ENCODE data around the gene ST3GAL6. TPM values are rescaled to one million over a fixed set of nuclear protein-coding genes. Genes with fewer than 3 reads are reported as not detected.

Gene ST3GAL6
- total RNA-seq, 2 donors from 2014 or later: not detected

DNA sequence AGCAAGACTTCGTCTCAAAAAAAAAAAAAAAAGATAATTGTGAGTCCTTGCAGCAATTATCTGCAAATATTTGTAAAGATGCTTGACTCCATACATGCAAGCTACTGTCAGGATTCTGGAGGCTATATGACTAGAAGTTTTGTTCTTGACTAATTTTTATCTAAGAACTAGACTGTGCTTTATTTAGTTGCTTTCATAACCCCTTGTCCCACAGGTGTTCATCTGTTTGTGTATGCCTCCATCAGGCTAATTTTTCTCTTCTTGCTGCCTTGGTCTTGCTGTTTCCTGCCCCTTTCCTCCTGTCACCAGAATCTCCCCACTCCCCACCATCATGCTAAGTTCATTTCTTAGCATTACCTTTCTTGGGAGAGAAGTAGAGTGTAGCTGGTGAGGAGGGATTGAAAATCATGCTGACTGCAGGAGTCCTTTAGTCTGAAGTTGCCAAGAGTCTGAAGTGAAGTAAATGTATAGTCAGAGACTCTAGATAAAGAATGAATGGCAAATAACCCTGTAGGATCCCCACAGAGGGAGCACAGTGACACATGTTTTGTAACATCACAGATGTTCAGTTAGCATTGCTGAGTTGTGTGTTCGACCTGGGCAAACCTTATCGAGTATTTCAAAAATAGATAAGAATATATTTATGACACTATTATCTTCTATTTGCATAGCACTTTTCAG is 12.5 kb downstream of the ST3GAL6 start:
- peaks cover 10 to 30% of the 10 kb centered on the region in 2 donors for H3K27me3 Mint-ChIP-seq
- no peak overlapping the region for H3K4me3 Mint-ChIP-seq
- ATAC-seq (no peak), DNase-seq (ENCODE audit: low spot score) (no peak)
- no peaks in the 10 kb centered on the region for H3K36me3 Mint-ChIP-seq
- no peak overlapping the region for H3K27ac Mint-ChIP-seq
- H3K9me3 Mint-ChIP-seq: no peaks in the 10 kb centered on the region
- H3K4me1 Mint-ChIP-seq (ENCODE audit: low read depth in 2 of 2): no peaks in the 10 kb centered on the region

DNA sequence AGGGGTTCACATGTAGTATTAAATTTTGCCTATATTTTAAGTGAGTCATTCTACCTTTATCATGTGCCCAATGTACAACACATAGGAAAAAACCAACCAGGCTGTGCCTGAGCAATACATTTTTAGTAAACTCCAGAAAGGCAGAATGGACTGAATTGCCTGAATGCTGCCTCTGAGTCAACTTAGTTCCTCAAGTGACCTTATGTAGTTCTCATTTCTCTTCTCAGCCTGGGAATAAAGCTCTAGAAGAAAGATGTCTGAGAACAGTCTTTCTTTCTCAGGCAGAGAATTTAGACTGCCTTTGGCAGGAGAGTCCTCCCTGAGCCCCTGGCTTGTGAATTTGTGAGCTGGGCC is 13.0 kb downstream of the ST3GAL6 start:
- H3K9me3 Mint-ChIP-seq: no peaks in the 10 kb centered on the region
- no peak for ATAC-seq
- H3K27me3 Mint-ChIP-seq: peaks cover 10 to 30% of the 10 kb centered on the region in 2 donors

DNA sequence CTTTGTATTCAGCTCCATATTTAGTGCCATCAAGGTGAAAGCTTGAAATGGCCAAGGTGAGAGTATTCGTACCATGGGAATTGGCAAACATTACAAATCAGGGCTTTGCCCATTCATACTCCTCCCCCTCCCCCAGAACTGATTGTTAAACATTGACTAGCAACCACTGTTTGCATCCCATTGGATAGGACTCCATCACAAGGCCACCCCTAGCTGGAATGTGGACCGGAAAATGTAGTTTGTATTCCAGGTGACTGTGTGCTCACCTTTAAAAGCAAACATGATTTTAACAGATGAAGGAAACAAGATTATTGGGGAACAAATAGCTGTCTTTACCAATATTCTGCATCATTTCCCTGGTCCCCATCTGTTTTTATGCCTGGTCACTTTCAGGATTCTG is 14.1 kb downstream of the ST3GAL6 start:
- no peaks in the 10 kb centered on the region for H3K36me3 Mint-ChIP-seq
- H3K9me3 Mint-ChIP-seq: no peaks in the 10 kb centered on the region
- no peak overlapping the region for H3K27ac Mint-ChIP-seq
- no peaks in the 10 kb centered on the region for H3K4me1 Mint-ChIP-seq (ENCODE audit: low read depth in 2 of 2)
- peaks cover 10 to 30% of the 10 kb centered on the region in 2 donors for H3K27me3 Mint-ChIP-seq
- ATAC-seq: no peak
- DNase-seq (ENCODE audit: low spot score): no peak
- no peak overlapping the region for H3K4me3 Mint-ChIP-seq

More for the DNA sequence above, 13.0 kb downstream of the ST3GAL6 start:
- no peak for DNase-seq (ENCODE audit: low spot score)
- H3K4me1 Mint-ChIP-seq (ENCODE audit: low read depth in 2 of 2): no peaks in the 10 kb centered on the region
- H3K27ac Mint-ChIP-seq: no peak overlapping the region
- H3K36me3 Mint-ChIP-seq: no peaks in the 10 kb centered on the region
- no peak overlapping the region for H3K4me3 Mint-ChIP-seq

DNA sequence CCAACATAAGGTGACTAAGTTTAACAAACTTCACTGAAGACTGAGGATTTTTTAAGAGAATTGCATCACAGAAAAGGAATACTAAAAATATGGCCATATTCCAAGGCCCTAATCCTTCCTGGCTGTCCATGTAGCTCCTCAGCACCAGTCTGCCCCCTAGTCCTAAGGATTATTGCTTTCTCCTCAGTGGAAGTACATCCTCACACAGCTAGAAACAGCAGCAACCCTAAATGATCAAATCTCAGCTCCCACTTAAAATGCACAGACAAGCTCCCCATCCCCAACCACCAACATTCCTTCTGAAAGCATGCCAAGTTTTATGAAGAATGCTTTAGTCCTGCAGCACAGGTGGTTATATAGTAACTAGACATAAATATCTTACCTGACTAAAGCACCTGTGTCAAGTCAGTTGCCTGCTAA is 14.7 kb downstream of the ST3GAL6 start:
- ATAC-seq (no peak), DNase-seq (ENCODE audit: low spot score) (no peak)
- H3K9me3 Mint-ChIP-seq: no peaks in the 10 kb centered on the region
- H3K36me3 Mint-ChIP-seq: no peaks in the 10 kb centered on the region
- H3K4me1 Mint-ChIP-seq (ENCODE audit: low read depth in 2 of 2): no peaks in the 10 kb centered on the region
- peaks cover 10 to 30% of the 10 kb centered on the region in 2 donors for H3K27me3 Mint-ChIP-seq
- H3K27ac Mint-ChIP-seq: no peak overlapping the region
- H3K4me3 Mint-ChIP-seq: no peak overlapping the region

DNA sequence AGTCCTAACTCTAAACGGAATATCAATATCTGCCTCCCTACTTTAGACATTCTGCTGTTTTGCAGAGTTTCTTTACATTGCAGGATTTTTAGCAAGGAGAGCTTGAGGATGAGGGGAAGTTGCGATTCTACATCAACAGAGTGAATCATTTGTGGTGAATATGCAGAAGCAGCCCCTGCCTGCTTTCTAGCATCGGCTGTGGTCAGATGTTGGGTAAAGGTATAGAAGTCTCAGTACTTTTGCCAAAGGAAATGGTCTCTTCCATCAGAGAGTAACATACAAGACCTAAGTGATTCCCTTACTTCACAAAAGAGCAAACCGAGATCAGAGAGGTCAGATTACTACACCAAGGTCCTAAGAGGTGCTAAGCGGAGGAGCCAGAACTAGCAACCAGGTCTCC is 15.2 kb downstream of the ST3GAL6 start:
- Mint-ChIP-seq H3K4me1 (ENCODE audit: low read depth in 2 of 2) (no peaks in the 10 kb centered on the region), H3K4me3 (no peak overlapping the region), H3K27ac (no peak overlapping the region), H3K36me3 (no peaks in the 10 kb centered on the region), H3K9me3 (no peaks in the 10 kb centered on the region), H3K27me3 (peaks cover 10 to 30% of the 10 kb centered on the region in 2 donors)
- DNase-seq (ENCODE audit: low spot score) (no peak), ATAC-seq (peak in 1 of 2 donors; percentile 36)

DNA sequence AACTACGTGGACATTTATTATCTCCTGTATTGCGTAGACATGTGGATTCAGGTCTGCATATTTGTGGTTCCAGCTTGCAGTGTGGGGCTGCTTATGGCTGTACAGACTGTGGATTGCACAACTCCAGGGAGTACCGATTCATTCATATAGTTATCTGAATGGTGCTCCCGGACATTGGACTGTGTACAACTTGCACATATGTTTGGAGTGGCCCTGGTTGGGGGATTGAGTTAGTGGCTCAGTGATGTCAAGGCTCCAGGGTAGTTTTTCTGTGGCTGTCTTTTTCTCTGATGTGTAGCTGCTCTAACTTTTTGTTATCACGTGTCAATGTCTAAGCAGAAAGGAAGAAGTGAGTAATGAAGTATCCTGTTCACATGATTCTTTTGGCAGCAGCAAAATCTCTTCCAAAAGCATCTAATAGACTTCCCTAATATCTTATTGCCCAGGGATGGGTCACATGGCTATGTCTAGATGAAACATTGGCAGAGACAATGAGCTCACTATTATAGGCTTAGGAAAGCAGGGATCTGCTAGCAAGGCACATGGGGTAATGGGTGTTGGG is 15.8 kb downstream of the ST3GAL6 start:
- no peaks in the 10 kb centered on the region for H3K36me3 Mint-ChIP-seq
- H3K4me3 Mint-ChIP-seq: no peak overlapping the region
- H3K4me1 Mint-ChIP-seq (ENCODE audit: low read depth in 2 of 2): no peaks in the 10 kb centered on the region
- DNase-seq (ENCODE audit: low spot score) (no peak), ATAC-seq (peak in 1 of 2 donors; percentile 28)
- no peak overlapping the region for H3K27ac Mint-ChIP-seq
- peaks cover 10 to 30% of the 10 kb centered on the region in 2 donors for H3K27me3 Mint-ChIP-seq
- H3K9me3 Mint-ChIP-seq: no peaks in the 10 kb centered on the region

- H3K4me3 Mint-ChIP-seq: no peak overlapping the region
- ATAC-seq: no peak
- H3K27me3 Mint-ChIP-seq: peaks cover 10 to 24% of the 10 kb centered on the region in 2 donors
- H3K4me1 Mint-ChIP-seq (ENCODE audit: low read depth in 2 of 2): no peaks in the 10 kb centered on the region
- no peak overlapping the region for H3K27ac Mint-ChIP-seq
- H3K9me3 Mint-ChIP-seq: no peaks in the 10 kb centered on the region
- DNase-seq (ENCODE audit: low spot score): no peak
- H3K36me3 Mint-ChIP-seq: no peaks in the 10 kb centered on the region
These were observed 16.6 kb downstream of the ST3GAL6 start for GRCh38 chr3:98779541-98780335.

DNA sequence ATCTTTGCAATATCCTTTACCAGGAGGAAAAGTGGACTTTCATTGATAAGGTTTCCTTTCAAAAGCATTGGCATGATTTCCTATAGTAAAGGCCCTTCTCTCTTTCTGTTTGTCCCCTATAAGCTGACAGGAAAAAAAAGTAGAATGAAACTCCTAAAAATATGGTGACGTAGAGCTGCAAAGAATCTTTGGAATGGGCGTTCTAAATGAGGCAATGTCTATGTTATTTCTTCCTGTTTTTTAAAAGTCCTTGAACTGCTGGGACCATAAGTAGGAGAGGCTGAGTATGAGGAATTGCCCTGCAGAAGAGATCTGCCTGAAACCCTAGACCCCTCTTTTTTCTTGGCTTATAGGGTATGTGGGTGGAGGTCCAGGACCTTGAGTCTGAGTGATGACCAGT is 17.2 kb downstream of the ST3GAL6 start:
- H3K27me3 Mint-ChIP-seq: peaks cover 12 to 26% of the 10 kb centered on the region in 2 donors
- H3K36me3 Mint-ChIP-seq: no peaks in the 10 kb centered on the region
- no peak for ATAC-seq

DNA sequence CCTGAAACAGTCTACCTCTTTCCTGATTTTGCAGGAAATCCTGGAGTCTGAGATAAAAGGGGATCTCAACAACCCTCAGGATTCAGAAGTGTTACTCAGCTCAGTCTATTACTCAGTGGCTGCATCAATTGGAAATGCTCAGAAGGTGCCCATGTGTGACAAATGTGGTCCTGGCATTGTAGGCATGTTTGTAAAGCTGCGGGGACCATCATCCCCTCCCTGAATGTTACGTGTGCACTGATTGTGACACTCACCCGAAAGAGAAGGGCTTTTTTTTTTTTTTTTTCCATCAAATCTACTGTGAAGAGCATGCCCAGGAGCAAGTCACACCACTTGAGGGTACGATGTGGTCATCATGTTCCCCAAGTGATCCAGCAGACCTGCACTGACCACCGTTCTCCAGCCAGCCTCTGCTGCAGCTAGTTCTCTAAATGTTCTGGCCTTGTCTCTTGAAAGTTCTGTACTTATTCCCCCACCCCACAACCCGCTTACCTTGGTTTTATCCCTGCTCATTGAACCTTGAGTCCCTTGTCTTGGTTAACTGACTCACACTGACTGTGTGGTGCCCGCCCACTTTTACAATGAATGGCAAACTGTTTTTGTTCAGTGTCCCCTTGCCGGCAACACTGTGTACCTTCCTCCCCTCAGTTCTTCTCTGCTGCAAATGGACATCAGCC is 19.8 kb downstream of the ST3GAL6 start:
- Mint-ChIP-seq H3K4me1 (ENCODE audit: low read depth in 2 of 2) (peaks cover 3 to 4% of the 10 kb centered on the region in 2 donors), H3K27me3 (peaks cover 14 to 25% of the 10 kb centered on the region in 2 donors), H3K27ac (no peak overlapping the region), H3K9me3 (peaks cover 9% of the 10 kb centered on the region), H3K4me3 (no peak overlapping the region), H3K36me3 (no peaks in the 10 kb centered on the region)
- ATAC-seq (no peak), DNase-seq (ENCODE audit: low spot score) (no peak)

More for the DNA sequence above, 17.2 kb downstream of the ST3GAL6 start:
- Mint-ChIP-seq H3K9me3 (peaks cover 1% of the 10 kb centered on the region), H3K27ac (no peak overlapping the region), H3K4me3 (no peak overlapping the region), H3K4me1 (ENCODE audit: low read depth in 2 of 2) (peaks cover 0 to under 1% of the 10 kb centered on the region in 2 donors)
- no peak for DNase-seq (ENCODE audit: low spot score)

DNA sequence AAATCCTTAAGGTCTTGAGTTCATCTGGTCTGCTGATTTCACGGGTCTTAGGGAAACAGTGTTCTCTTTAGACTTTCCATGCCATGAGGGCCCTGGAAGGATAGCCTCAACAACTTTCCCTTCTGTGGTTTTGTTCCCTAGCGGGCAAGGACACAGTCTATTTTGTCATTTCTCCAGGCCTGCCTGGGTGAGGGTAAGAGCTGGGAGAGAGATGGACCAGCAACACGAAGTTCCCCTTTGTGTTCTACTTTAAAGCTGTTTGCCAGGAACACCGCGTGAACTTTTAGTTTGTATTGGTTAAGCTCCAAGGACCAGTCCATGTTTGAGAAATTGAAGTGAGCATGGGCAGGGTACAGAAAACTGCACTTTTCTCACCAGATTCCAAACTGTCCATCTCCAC is 20.9 kb downstream of the ST3GAL6 start:
- Mint-ChIP-seq H3K27me3 (peaks cover 14 to 17% of the 10 kb centered on the region in 2 donors), H3K4me3 (no peak overlapping the region), H3K9me3 (peaks cover 9% of the 10 kb centered on the region), H3K4me1 (ENCODE audit: low read depth in 2 of 2) (peaks cover 3 to 4% of the 10 kb centered on the region in 2 donors), H3K36me3 (no peaks in the 10 kb centered on the region), H3K27ac (no peak overlapping the region)
- ATAC-seq: no peak
- no peak for DNase-seq (ENCODE audit: low spot score)

GRCh38 chr3:98784666-98785600 is 21.8 kb downstream of the ST3GAL6 start:
- H3K27ac Mint-ChIP-seq: no peak overlapping the region
- no peak overlapping the region for H3K4me3 Mint-ChIP-seq
- no peaks in the 10 kb centered on the region for H3K36me3 Mint-ChIP-seq
- peak in 1 of 2 donors; percentile 61 for ATAC-seq
- H3K4me1 Mint-ChIP-seq (ENCODE audit: low read depth in 2 of 2): peaks cover 3 to 4% of the 10 kb centered on the region in 2 donors
- peaks cover 11 to 21% of the 10 kb centered on the region in 2 donors for H3K27me3 Mint-ChIP-seq
- no peak for DNase-seq (ENCODE audit: low spot score)
- peaks cover 9% of the 10 kb centered on the region for H3K9me3 Mint-ChIP-seq

DNA sequence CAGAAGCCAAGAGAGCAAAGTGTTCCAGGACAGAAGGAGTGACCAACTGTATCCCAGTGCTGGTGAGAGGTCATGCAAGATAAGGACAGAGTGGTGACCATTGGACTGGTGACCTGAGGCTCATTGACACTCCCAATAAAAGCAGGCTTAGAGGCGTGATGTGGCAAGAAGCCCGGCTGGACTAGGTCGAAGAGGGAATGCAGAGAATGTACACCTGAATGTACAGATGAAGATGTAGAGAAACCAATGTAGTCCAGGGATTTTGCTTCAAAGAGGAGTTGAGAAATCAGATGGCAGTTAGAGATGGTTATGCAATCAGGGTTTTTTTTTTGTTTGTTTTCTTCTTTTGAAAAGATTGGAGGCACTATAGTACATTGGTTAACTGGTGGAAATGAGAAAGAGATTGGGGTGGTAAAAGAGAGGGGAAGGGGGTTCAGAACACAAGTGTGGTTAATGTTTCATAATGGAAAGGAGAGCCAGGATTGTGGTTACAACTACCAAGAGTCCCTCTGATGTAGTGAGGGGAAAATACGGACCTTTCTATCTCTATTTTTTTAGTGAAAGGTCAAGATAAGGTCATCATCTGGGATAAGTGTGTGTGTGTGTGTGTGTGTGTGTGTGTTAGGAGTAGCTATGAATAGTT is 23.3 kb downstream of the ST3GAL6 start:
- no peak for DNase-seq (ENCODE audit: low spot score)
- no peaks in the 10 kb centered on the region for H3K36me3 Mint-ChIP-seq
- ATAC-seq: peak in 1 of 2 donors; percentile 28
- no peak overlapping the region for H3K4me3 Mint-ChIP-seq
- H3K4me1 Mint-ChIP-seq (ENCODE audit: low read depth in 2 of 2): peaks cover 3 to 4% of the 10 kb centered on the region in 2 donors
- H3K9me3 Mint-ChIP-seq: peaks cover 9% of the 10 kb centered on the region
- H3K27ac Mint-ChIP-seq: no peak overlapping the region
- H3K27me3 Mint-ChIP-seq: peaks cover 14 to 32% of the 10 kb centered on the region in 2 donors
